Stimulated activated naive CD4-positive, alpha-beta T cell (primary cell): ENCODE data around the gene MGAM2.

Source experiments
- DNase-seq, 6 experiments: peaks; one replicate each; lab custom pipeline; 2025; lab: John Stamatoyannopoulos, UW

The MGAM2 gene

GRCh38 chr7:142176901-142177300 is 65.4 kb downstream of the MGAM2 start:
- DNase-seq: no peak

GRCh38 chr7:142177869-142178268 is 66.4 kb downstream of the MGAM2 start:
- no peak for DNase-seq

DNA sequence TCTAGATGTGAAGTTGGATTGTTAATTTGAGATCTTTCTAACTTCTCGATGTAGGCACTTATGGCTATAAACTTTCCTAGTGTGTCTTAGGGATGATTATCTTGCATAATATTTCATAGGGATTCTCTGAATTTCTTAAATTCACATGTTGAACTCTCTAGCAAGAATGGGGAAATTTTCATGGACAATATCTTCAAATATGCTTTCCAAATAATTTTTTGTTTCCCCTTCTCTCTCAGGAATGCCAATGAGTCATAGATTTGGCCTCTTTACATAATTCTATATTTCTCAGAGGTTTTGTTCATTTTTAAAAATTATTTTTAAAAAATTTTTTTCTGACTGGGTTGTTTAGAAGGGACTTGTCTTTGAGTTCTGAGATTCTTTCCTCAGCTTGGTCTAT is 68.9 kb downstream of the MGAM2 start:
- DNase-seq: no peak

GRCh38 chr7:142181211-142181610 is 69.7 kb downstream of the MGAM2 start:
- DNase-seq: no peak

GRCh38 chr7:142181966-142182365 is 70.4 kb downstream of the MGAM2 start:
- no peak for DNase-seq

DNA sequence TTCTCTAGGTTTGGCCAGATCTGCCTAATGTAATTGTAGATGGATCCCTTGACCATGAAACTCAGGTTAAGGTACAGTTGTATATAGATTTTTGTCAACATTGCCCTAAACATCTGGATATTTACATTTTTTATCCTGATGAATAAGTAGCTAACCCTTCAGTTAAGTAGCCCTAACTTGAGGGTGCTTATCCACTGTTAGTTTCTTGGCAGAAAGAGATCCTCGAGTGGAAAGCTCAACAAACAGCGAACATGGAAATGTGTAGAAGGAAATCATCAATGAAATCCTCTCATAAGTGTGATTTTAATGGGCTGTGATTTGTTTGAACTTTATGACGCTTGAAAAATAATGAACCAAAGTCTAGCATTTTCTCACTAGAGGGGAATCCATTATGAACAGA is 73.6 kb downstream of the MGAM2 start:
- no peak for DNase-seq

GRCh38 chr7:142185801-142186200 is 74.3 kb downstream of the MGAM2 start:
- DNase-seq: no peak

- DNase-seq: no peak
Observed at GRCh38 chr7:142188154-142188553, 76.6 kb downstream of the MGAM2 start.

DNA sequence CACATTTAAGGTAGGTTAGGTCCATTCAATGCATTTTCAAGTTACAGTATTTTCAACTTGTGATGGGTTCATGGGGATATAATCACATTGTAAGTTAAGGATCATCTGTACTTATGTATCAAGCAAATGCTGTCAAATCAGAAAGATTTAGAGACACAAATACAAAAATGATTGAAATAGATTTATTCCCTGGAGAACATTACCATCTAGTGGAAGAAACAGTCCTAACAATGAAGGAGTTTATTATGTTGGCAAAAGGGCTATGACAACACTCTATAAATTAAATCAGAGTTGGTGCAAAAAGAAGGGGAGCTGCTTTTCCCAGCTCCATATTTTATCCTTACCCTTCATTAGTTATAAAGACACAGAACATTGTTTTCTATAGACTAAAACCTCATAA is 77.3 kb downstream of the MGAM2 start:
- no peak for DNase-seq

DNA sequence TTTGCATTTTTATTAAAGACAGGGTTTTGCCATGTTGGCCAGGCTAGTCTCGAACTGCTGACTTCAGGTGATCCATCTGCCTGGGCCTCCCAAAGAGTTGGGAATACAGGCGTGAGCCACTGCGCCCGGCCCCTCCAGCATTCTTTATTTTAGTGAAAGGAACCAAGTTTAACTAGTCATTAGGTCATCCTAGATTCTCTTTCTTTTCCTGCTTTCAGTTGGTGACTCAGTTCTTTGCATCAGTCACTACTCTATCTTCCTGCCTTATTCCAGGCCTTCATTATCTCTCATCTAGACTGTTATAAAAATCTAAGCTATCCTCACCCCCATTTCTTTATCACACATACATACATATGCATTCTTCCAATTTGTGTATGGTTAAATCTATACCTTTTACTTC is 82.7 kb downstream of the MGAM2 start:
- no peak for DNase-seq

- no peak for DNase-seq
Observed at GRCh38 chr7:142196066-142196840, 84.7 kb downstream of the MGAM2 start.

DNA sequence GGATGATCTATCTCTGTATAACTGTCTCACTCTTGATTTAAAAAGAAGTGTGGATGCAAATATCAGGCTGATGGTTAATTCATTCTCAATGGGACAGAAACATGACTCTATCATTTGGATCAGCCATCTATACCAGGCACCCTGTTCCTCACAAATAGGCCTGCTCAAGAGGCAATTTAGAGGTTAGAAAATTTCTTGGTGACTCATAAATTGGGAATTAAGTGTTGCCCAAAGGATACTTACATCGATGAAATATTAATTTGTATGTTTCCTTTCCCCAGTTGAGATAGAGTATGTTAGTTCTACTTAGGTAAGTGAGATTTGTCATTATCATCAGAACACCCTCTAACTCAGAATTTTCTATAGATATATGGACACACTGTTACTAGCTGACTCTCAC is 88.7 kb downstream of the MGAM2 start:
- no peak for DNase-seq

- no peak for DNase-seq
Observed at GRCh38 chr7:142228537-142229104, 117.1 kb downstream of the MGAM2 start.

DNA sequence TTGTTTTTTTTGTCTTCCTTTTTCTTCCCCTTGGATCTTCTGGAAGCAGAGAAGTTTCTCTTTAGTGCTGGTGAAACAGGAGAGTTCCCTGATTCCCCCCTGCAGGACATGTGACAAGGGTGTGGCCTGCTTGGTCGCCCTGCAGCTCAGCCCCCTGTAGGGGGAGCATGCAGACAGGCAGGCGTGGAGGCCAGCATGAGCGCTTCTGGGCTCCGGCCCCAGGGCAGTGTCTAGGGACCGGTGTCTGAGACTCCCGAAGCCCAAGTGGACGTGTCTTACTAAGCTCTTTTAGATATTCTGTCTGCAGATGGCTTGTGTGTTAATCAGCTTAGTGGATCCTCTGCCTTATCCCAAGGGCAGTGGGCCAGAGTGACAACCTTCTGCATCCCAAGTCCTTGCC is 120.2 kb downstream of the MGAM2 start:
- DNase-seq: no peak

DNA sequence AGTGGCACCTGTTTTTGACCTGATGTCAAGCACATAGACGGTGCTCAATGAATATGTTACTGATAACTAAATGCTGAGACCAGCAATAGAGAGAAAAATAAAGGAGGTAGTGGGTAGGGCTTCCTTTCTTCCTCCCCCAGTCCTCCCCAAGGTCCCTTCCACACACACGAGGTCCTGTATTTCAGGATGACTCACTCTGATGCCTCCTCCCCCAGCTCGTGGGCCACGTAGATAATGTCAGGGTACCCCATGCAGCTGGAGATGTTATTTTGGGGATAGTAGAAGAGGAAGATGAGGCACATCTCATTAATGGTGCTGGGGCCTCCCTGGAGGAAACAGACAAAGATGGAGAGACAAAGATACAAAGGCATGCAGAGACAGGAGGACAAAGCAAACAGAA is 129.0 kb downstream of the MGAM2 start:
- no peak for DNase-seq

DNA sequence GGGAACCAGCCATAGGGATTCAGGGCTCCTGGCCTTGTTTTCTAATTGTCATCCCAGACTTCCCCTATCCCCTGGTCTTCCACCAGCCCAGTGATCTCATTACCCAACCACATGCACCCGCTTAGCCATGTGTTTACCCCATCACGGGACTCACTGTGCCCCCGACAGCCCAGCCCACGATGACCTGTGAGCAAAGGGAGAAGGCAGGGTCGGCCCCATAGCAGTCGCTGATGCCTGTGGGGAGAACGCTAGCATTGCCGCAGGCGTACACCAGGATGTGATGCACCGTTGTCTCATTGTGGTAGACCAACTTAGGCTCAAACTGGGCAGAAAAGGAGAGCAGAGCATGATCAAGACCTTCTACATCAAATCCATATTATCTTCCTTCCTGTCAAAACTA is 132.3 kb downstream of the MGAM2 start:
- DNase-seq: no peak

- no peak for DNase-seq
Observed at GRCh38 chr7:142248166-142249160, 136.9 kb downstream of the MGAM2 start.

GRCh38 chr7:142249918-142250317 is 138.4 kb downstream of the MGAM2 start:
- no peak for DNase-seq

DNA sequence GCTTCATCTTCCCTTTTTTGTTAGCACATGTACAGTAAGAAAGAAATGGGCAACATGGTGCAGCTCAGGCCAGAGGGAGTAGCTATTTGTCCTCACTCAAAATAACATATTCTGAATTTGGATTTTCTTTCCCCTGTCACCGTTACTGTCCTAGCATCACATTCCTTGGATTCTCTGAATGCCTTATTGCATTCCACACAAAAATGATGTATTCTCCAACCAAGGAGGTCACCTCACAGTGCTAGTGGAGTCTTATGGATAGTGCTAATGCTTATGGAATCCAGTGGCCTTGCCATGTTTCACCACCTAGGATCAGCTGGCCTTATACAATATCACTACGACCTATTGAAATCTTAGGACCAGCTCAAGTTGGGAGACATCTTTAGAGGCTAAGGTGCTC is 139.2 kb downstream of the MGAM2 start:
- no peak for DNase-seq

DNA sequence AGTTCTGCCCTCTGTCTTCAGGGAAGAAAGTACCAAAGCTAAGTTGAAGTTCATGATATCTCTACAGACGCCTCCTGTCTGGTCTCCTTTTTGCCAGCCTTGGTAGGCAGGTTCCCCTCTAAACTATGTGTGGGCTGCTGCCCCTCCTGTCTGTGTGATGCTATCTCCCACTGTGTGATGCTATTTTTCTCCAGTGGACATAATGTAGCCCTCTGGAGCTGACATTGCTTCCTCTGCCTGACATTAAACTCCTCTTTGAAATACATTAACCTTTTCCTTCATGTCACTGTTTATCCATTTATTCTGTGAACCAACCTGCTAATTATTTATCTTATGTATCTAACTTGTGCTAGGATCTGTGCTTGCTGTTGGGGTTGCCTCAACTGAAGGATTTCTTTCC is 146.4 kb downstream of the MGAM2 start, which contains the start of gene PRSS58:
TSS of gene PRSS58 (minus strand) at position 101 of the 400 bp plus-strand sequence. CDS start 351 bp downstream, outside the sequence.
- DNase-seq: no peak

DNA sequence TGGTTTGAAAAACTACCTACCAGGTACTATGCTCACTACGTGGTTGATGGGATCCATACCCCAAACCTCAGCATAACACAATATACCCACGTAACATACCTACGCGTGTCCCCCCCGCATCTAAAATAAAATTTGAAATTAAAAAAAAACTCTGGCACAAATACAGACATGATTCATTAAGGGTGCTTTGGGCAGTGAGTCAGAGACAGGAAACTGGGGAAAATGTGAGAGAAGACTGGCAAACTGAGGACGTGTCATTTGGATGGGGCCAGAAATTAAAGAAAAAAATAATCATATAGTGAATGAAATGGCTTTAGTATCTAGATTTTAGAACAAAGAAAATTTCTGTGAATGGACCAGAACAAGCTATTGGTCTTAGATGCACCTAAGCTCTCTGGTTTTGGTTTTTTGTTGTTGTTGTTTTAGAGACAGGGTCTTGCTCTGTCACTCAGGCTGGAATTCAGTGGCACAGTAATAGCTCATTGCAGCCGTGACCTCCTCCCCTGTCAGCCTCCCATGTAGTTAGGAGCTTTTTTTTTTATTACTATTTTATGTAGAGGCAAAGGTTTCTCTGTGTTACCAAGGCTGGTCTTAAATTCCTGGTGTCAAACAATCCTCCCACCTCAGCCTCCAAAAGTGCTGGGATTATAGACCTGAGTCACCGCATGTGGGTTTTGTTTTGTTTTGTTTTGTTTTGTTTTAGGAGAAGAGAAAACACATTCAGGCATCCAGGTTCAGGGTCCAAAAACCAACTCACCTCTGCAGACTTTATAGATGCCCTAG is 152.3 kb downstream of the MGAM2 start:
- DNase-seq: no peak
